ENCODE data around the gene C12orf50.

- TF ChIP-seq CTCF (IDR thresholded peaks at IDR 0.05) (no peak), POLR2A (IDR thresholded peaks at IDR 0.05) (no peak), EP300 (IDR thresholded peaks at IDR 0.05) (no peak), POLR2AphosphoS5 (IDR thresholded peaks at IDR 0.05) (no peak)
These were observed 27.9 kb downstream of the C12orf50 start for GRCh38 chr12:88001327-88001726.

All from gastroesophageal sphincter (tissue), 3 donors.